ENCODE results near the gene MINDY1. TPM values are rescaled to one million over a fixed set of nuclear protein-coding genes. Genes with fewer than 3 reads are reported as not detected.

The MINDY1 gene
- total RNA-seq, 2 donors from 2014 or later, result 36.3 to 39.2 TPM

- Histone ChIP-seq H3K4me1 (no peaks in the 10 kb centered on the region), H3K27me3 (no peaks in the 10 kb centered on the region), H3K36me3 (replicated peaks in 1 of 2; ENCODE audit: insufficient read depth in 1 of 2, low read depth in 2 of 2) (peaks cover 8 to 36% of the 10 kb centered on the region in 2 donors), H3K27ac (no peak overlapping the region), H3K4me3 (no peak overlapping the region), H3K9me3 (no peaks in the 10 kb centered on the region)
- 64 to 67% methylated on average over 4 of the region's 4 CpGs for WGBS, 2 donors
- DNase-seq (no peak), ATAC-seq (no peak)
- TF ChIP-seq, protein P1, sequence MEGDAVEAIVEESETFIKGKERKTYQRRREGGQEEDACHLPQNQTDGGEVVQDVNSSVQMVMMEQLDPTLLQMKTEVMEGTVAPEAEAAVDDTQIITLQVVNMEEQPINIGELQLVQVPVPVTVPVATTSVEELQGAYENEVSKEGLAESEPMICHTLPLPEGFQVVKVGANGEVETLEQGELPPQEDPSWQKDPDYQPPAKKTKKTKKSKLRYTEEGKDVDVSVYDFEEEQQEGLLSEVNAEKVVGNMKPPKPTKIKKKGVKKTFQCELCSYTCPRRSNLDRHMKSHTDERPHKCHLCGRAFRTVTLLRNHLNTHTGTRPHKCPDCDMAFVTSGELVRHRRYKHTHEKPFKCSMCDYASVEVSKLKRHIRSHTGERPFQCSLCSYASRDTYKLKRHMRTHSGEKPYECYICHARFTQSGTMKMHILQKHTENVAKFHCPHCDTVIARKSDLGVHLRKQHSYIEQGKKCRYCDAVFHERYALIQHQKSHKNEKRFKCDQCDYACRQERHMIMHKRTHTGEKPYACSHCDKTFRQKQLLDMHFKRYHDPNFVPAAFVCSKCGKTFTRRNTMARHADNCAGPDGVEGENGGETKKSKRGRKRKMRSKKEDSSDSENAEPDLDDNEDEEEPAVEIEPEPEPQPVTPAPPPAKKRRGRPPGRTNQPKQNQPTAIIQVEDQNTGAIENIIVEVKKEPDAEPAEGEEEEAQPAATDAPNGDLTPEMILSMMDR (IDR thresholded peaks at IDR 0.05), result no peak
- no peak for TF ChIP-seq POLR2A (IDR thresholded peaks at IDR 0.05)
- intact Hi-C loops (cut with DNase I), result no loop called here
Observed at GRCh38 chr1:150961756-150962155, 44.9 kb downstream of the MINDY1 start.

DNA sequence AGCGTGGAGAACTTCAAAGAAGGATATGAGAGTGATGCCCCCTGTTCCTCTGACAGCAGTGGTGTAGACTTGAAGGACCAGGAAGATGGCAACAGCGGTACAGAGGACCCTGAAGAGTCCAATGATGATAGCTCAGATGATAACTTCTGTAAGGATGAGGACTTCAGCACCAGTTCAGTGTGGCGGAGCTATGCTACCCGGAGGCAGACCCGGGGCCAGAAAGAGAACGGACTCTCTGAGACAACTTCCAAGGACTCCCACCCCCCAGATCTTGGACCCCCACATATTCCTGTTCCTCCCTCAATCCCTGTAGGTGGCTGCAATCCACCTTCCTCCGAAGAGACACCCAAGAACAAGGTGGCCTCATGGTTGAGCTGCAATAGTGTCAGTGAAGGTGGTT, 46.1 kb downstream of the MINDY1 start:
- H3K4me1 ChIP-seq, result no peaks in the 10 kb centered on the region
- no peak for DNase-seq
- WGBS, 2 donors, result 86 to 100% methylated on average over 3 to 7 of the region's 7 CpGs
- no peaks in the 10 kb centered on the region for H3K27me3 ChIP-seq
- no peak overlapping the region for H3K27ac ChIP-seq
- TF ChIP-seq, protein P1 (IDR thresholded peaks at IDR 0.05), result no peak
- TF ChIP-seq POLR2A (IDR thresholded peaks at IDR 0.05), result no peak
- ATAC-seq, result no peak
- H3K9me3 ChIP-seq, result no peaks in the 10 kb centered on the region
- intact Hi-C loops (cut with DNase I), result no loop called here
- H3K4me3 ChIP-seq, result no peak overlapping the region
- peaks cover 3 to 27% of the 10 kb centered on the region in 2 donors for H3K36me3 ChIP-seq (replicated peaks in 1 of 2; ENCODE audit: insufficient read depth in 1 of 2, low read depth in 2 of 2)

- intact Hi-C loops (cut with DNase I), result no loop called here
- Histone ChIP-seq H3K4me3 (no peak overlapping the region), H3K27ac (no peak overlapping the region), H3K27me3 (no peaks in the 10 kb centered on the region), H3K4me1 (no peaks in the 10 kb centered on the region), H3K36me3 (replicated peaks in 1 of 2; ENCODE audit: insufficient read depth in 1 of 2, low read depth in 2 of 2) (peaks cover 0 to 20% of the 10 kb centered on the region in 2 donors), H3K9me3 (no peaks in the 10 kb centered on the region)
- TF ChIP-seq, protein P1 (IDR thresholded peaks at IDR 0.05), result no peak
- no peak for TF ChIP-seq POLR2A (IDR thresholded peaks at IDR 0.05)
- ATAC-seq (no peak), DNase-seq (no peak)
- 93 to 95% methylated on average over 11 of the region's 11 CpGs for WGBS, 2 donors
Observed at GRCh38 chr1:150957666-150958065, 49.0 kb downstream of the MINDY1 start.

DNA sequence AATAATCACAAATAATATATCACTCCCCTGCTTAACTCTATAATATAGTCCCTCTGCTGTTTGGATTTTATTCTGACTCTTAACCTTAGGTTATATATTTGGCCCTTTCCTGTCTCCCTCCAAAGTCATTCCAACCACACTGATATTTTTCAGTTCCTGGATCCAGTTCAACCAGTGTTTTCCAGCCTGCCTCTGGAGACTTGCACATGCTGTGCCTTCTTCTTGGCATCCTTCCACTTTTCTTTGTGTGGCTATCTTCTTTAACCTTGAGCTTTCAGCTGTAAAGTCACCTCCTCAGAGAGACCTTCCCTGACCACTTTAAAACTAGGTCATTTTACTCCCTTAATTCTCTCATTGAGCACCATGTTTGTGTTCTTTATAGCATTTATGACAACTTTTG, 51.4 kb downstream of the MINDY1 start:
- H3K4me1 ChIP-seq, result no peaks in the 10 kb centered on the region
- H3K27ac ChIP-seq, result no peak overlapping the region
- ATAC-seq, result no peak
- no peaks in the 10 kb centered on the region for H3K27me3 ChIP-seq
- no peak overlapping the region for H3K4me3 ChIP-seq
- intact Hi-C loops (cut with DNase I), result no loop called here
- TF ChIP-seq POLR2A (IDR thresholded peaks at IDR 0.05), result no peak
- TF ChIP-seq, protein P1 (IDR thresholded peaks at IDR 0.05), result no peak
- peaks cover 0 to 26% of the 10 kb centered on the region in 2 donors for H3K36me3 ChIP-seq (replicated peaks in 1 of 2; ENCODE audit: insufficient read depth in 1 of 2, low read depth in 2 of 2)
- no peaks in the 10 kb centered on the region for H3K9me3 ChIP-seq
- DNase-seq, result no peak

GRCh38 chr1:150954708-150955107, 52.0 kb downstream of the MINDY1 start:
- no peak for ATAC-seq
- WGBS, 2 donors, result 84 to 89% methylated on average over 3 of the region's 3 CpGs
- Histone ChIP-seq H3K4me3 (no peak overlapping the region), H3K4me1 (no peaks in the 10 kb centered on the region), H3K9me3 (no peaks in the 10 kb centered on the region), H3K27me3 (no peaks in the 10 kb centered on the region), H3K27ac (no peak overlapping the region), H3K36me3 (replicated peaks in 1 of 2; ENCODE audit: insufficient read depth in 1 of 2, low read depth in 2 of 2) (peaks cover 0 to 23% of the 10 kb centered on the region in 2 donors)
- DNase-seq, result peak in 1 of 4 donors; percentile 2
- intact Hi-C loops (cut with DNase I), result no loop called here
- no peak for TF ChIP-seq POLR2A (IDR thresholded peaks at IDR 0.05)
- TF ChIP-seq, protein P1 (IDR thresholded peaks at IDR 0.05), result no peak

Data from body of pancreas (tissue), 4 donors.